Prostate gland (tissue), 2 donors: ENCODE measurements around the gene KDELR3.

Experiments
- CTCF ChIP-seq, 4 experiments: fragments of 200-600 bp in 2 of 4; fragments of 450-650 bp in 2 of 4; sonication (generic) in 2 of 4; IDR thresholded peaks; 1 replicate in 3 of 4; 2 replicates in 1 of 4; pipeline ENCODE4 v1.5.1; 2016 to 2019; ENCODE audit warnings: antibody characterized with exemption in 4 of 4, mild to moderate bottlenecking in 2 of 4, moderate library complexity in 2 of 4
- POLR2A ChIP-seq: fragments of 450-650 bp; IDR thresholded peaks from one replicate; pipeline ENCODE4 v1.6.1; 2016; ENCODE audit warnings: antibody characterized with exemption, mild to moderate bottlenecking
- POLR2AphosphoS5 ChIP-seq: sonication (generic); formaldehyde crosslinking; IDR thresholded peaks from one replicate; pipeline ENCODE4 v1.6.1; 2017; ENCODE audit warnings: antibody characterized with exemption

- TF ChIP-seq CTCF (IDR thresholded peaks at IDR 0.05): peak in 2 of 4 experiments; percentile 32 to 36
- TF ChIP-seq POLR2AphosphoS5: peak; percentile 80
- no peak for TF ChIP-seq POLR2A
These were observed 6.3 kb upstream of the KDELR3 start for GRCh38 chr22:38461414-38462081.
